HG03196 (cell line): ENCODE data around the gene RSPH10B2.
"Not testable (repeated sequence)": the region's sequence is repeated elsewhere in the genome, so short reads cannot be mapped to it uniquely, and the experiment has no call there.

ENCODE experiments used
- ATAC-seq: cut with Tn5 transposase; IDR thresholded peaks from one replicate; pipeline ENCODE4 v1.9.1; 2021; ENCODE audit not compliant: unreplicated experiment

Gene RSPH10B2

GRCh38 chr7:6753964-6754363, at the start of gene RSPH10B2:
TSS of gene RSPH10B2 (plus strand) at chr7:6754103. CDS start at chr7:6757678, 3,575 bp downstream.
- not testable (repeated sequence) for ATAC-seq

- ATAC-seq, result peak; percentile 35
Measured at GRCh38 chr7:6705959-6706665, 47.8 kb upstream of the RSPH10B2 start.

DNA sequence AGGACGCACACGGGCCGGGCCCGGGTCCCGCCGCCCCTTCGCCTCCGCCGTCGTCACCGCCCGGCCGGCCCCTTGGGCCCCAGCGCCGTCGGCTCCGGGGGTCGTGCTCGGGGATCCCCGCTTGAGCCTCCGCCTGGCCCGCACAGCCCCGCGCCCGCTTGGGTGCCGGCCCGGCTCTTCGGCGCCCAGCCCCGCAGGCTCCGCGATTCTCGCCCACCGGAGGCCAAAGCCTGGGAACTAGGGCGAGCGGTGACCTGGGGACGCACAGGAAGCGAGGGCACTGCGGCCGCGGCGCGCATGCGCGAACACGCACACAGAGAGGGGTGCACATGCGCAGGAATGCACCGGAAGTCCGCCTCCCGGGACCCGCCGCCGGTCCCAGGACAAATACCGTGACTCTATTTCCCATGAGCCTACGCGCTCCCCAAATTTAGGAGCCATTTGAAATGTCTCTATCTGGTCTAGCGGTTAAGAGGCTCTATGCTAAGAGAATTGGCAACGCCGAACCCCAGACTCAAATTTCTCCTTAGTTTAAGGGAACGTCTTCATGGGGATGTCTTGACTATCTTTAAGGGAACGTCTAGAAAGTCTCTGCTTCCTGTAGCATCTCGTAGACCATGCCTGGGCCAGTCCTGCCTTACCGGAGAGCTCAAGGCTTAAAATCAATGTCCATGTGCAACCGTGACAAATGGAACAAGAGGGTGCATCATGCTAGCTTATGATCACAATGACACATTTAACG, 47.1 kb upstream of the RSPH10B2 start, which contains the start of gene ZNF12:
Gene ZNF12 (minus strand): TSS at position 282 of the 742 bp plus-strand sequence. CDS start 1,774 bp downstream, outside the sequence.
- peak; percentile 92 for ATAC-seq

GRCh38 chr7:6708304-6708703, 45.6 kb upstream of the RSPH10B2 start:
- ATAC-seq, result no peak

GRCh38 chr7:6709808-6710207, 44.1 kb upstream of the RSPH10B2 start:
- ATAC-seq, result no peak

- ATAC-seq, result no peak
Measured at GRCh38 chr7:6714360-6714759, 39.5 kb upstream of the RSPH10B2 start.

- ATAC-seq, result not testable (repeated sequence)
Measured at GRCh38 chr7:6715898-6716297, 38.0 kb upstream of the RSPH10B2 start.

GRCh38 chr7:6718124-6718523, 35.8 kb upstream of the RSPH10B2 start:
- ATAC-seq, result no peak

GRCh38 chr7:6724351-6724750, 29.6 kb upstream of the RSPH10B2 start:
- not testable (repeated sequence) for ATAC-seq

DNA sequence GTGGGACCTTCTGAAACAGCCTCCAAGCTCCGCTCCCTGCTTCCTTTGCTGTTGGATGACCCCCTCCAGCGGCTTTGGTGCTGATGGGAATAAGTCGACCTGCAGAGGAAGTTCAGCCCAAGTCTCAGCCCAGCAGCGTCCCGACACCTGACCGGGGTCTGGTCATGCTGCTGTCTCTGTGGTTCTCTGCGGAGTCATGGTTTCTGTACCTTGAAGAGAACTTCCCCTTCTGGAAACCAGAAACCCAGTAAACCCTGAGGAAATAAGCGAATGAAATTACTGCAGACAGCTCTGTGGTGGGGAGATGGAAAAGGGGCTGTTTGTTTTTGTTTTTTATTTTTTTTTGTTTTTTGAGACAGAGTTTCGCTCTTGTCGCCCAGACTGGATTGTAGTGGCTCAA, 28.9 kb upstream of the RSPH10B2 start:
- ATAC-seq, result peak; percentile 60

DNA sequence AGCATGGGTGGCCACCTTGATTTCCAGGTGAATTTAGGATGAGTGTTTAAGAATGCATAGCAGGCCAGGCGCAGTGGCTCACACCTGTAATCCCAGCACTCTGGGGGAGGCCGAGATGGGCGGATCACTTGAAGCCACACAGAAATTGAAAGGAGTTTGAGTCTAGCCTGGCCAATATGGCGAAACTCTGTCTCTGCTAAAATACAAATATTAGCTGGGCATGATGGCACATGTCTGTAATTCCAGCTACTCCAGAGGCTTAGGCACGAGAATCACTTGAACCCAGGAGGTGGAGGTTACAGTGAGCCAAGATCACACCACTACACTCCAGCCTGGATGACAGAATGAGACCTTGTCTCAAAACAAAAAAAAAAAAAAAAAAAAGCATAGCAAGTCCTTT, 27.6 kb upstream of the RSPH10B2 start:
- not testable (repeated sequence) for ATAC-seq

- no peak for ATAC-seq
Measured at GRCh38 chr7:6727663-6728062, 26.2 kb upstream of the RSPH10B2 start.

GRCh38 chr7:6728893-6729491, 24.9 kb upstream of the RSPH10B2 start:
- not testable (repeated sequence) for ATAC-seq

GRCh38 chr7:6729492-6730342, 24.2 kb upstream of the RSPH10B2 start:
- ATAC-seq, result peak; percentile 88

DNA sequence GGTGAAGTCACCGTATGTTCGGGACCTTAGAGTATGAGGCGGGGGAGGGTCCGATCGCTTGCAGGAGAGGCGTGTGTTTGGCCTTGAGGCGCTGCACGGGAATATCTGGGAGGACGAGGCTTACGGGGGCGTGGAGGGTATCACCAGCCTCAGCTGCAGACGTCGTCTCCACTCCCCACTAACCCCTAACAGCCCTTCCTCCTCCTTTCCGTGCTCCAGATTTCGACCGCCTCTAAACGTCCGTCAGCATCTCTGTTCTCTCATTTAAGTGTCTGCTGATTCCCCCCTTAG, 23.6 kb upstream of the RSPH10B2 start:
- ATAC-seq, result no peak

DNA sequence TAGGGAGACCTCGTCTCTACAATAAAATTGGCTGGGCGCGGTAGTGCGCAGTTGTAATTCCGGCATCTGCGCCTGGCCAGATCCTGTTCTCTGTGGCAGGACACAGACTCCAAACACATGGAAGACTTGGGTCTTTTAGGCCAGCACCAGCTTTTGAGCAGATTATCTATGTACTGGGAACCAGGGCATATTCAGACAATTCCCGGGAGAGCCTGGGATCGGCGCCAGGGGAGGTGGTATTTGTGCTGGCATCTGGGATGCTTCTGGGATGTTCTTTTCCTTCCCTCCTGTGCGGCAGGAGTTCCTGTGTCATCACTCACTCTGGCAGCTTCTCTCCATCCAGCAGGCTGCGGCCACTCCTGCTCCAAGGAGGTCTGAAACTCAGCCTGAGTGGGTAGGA, 15.5 kb upstream of the RSPH10B2 start:
- ATAC-seq, result not testable (repeated sequence)

GRCh38 chr7:6744410-6745100, 9.3 kb upstream of the RSPH10B2 start:
- not testable (repeated sequence) for ATAC-seq

GRCh38 chr7:6749335-6749734, 4.6 kb upstream of the RSPH10B2 start:
- ATAC-seq, result not testable (repeated sequence)

DNA sequence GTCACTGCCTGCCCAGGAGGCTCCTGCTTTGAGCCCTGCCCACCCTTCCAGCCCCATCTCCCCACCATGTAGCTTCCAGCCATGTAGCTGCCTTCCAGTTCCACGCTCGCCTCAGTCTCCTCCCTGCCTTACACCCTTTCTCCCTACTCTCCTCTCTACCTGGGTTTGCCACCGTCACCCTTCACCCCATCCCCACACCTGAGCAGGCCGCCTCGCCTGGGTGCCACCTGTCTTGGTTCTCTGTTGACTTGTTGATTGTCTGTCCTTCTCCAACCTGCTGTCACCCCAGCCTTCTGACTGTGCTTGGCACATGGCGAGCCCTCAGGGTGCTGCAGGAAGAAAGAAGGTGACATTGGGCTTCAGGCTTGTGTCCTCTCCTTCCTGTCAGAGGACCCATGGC, 3.7 kb upstream of the RSPH10B2 start:
- not testable (repeated sequence) for ATAC-seq

DNA sequence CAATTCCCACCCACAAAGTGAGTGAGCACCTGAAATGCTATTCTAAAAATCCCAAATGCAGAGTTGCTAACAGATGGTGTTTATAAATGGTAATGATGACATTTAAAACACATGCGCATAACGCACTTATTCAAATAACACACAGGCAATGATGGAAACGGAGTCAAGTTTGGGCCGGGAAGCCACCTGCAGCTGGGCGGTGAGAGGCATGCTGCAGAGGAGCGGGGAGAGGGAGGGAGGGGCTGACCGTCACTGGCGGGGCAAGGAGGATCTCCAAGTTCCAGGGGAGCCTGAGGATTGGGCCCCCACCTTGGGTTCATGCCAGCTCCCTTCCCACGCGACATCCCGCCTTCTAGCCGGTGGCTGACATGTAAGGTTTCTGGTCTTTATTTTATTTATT, 7.3 kb downstream of the RSPH10B2 start:
- ATAC-seq, result not testable (repeated sequence)
